Nephron (organoid): ENCODE measurements around the gene TGM3.
A peak's percentile ranks its signal among the peaks of the same experiment; 100 is the strongest.

Experiments
- H3K27ac Mint-ChIP-seq, 3 experiments: 2 replicates each; pipeline ENCODE4 v1.8.0; 2020; ENCODE audit warnings: mixed read lengths in 3 of 3, mild to moderate bottlenecking in 2 of 3, moderate library complexity in 1 of 3
- H3K27me3 Mint-ChIP-seq: 2 replicates; pipeline ENCODE4 v1.8.0; 2021; ENCODE audit warnings: low read depth, mild to moderate bottlenecking, moderate library complexity, mixed read lengths
- H3K36me3 Mint-ChIP-seq: 2 replicates; pipeline ENCODE4 v1.8.0; 2020; ENCODE audit warnings: low read depth, mixed read lengths
- H3K4me1 Mint-ChIP-seq: 2 replicates; pipeline ENCODE4 v1.8.0; 2020; ENCODE audit warnings: mixed read lengths
- H3K4me3 Mint-ChIP-seq, 3 experiments: 2 replicates each; pipeline ENCODE4 v1.8.0; 2020; ENCODE audit warnings: mild to moderate bottlenecking in 3 of 3, mixed read lengths in 3 of 3, moderate library complexity in 2 of 3
- H3K9me3 Mint-ChIP-seq: 2 replicates; pipeline ENCODE4 v1.8.0; 2020; ENCODE audit warnings: mixed read lengths
- TF ChIP-seq, protein P1 (sequence below), 3 experiments: fragments of 200-600 bp; sonication (generic); IDR thresholded peaks; one replicate each; pipeline ENCODE4 v1.5.0; 2021; ENCODE audit warnings: antibody characterized with exemption in 3 of 3; ENCODE audit not compliant: unreplicated experiment in 3 of 3

The TGM3 gene

DNA sequence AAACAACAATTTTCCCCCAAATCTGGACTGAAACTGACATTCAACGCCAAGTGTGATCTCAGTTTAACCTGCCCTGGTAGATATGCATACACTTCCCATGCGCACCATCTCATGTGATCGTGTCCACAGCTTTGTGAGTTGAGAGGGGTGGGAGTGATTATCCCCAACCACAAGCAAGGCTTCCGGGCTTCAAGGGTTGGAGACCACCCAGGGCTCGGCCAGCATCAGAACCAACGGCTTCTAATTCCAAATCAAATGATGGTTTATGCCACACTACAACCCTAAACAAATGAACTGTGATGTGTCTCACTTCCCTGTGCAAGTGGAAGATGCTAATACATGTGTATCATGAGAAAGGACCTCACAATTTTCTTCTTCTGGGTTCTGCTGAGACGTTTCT is 515 bp upstream of the TGM3 start:
- H3K4me3 Mint-ChIP-seq, result no peak overlapping the region
- peaks cover 39% of the 10 kb centered on the region for H3K4me1 Mint-ChIP-seq
- TF ChIP-seq, protein P1, sequence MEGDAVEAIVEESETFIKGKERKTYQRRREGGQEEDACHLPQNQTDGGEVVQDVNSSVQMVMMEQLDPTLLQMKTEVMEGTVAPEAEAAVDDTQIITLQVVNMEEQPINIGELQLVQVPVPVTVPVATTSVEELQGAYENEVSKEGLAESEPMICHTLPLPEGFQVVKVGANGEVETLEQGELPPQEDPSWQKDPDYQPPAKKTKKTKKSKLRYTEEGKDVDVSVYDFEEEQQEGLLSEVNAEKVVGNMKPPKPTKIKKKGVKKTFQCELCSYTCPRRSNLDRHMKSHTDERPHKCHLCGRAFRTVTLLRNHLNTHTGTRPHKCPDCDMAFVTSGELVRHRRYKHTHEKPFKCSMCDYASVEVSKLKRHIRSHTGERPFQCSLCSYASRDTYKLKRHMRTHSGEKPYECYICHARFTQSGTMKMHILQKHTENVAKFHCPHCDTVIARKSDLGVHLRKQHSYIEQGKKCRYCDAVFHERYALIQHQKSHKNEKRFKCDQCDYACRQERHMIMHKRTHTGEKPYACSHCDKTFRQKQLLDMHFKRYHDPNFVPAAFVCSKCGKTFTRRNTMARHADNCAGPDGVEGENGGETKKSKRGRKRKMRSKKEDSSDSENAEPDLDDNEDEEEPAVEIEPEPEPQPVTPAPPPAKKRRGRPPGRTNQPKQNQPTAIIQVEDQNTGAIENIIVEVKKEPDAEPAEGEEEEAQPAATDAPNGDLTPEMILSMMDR (IDR thresholded peaks at IDR 0.05; ENCODE audit: unreplicated experiment in 3 of 3), result no peak
- peaks cover 12% of the 10 kb centered on the region for H3K27me3 Mint-ChIP-seq
- no peak overlapping the region for H3K27ac Mint-ChIP-seq
- H3K9me3 Mint-ChIP-seq, result no peaks in the 10 kb centered on the region
- no peaks in the 10 kb centered on the region for H3K36me3 Mint-ChIP-seq

DNA sequence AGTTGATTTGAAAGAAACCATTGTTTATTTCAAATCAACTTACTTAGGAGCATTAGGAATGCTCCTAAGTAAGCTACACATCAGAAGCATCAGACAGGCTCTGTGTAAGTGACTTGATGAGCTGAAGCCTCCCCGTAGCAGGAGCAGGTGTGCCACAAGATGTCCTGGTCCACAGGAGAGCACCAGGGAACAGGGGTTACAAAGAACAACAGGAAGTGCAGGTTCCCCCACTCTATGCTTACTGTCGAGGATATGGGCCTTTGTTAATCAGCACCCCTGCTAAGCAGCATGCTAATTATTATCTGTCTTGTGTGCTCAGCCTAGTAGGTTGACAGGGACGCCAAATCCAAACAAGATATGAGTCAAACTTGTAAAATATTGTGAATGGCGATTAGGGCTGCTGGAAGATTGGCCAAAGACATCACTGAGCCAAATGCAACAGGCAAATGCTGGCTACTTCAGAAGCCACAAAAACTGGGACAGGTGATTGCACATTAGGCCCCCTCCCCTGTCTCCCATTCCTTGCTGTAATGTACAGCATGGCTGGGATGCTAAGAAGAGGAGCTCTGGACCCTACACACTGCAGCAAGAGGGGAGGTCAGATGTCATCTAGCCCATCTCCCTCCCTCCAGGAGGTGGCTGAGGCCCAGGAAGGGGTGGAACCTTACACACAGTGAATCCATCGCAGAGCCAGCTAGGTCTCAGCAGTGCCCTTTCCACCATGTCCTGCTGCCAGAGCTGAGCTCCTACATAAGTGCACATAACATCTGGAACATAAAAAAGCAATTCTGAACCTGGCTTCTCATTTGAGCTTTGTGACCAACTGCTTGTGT is 939 bp downstream of the TGM3 start:
- peaks cover 9% of the 10 kb centered on the region for H3K27me3 Mint-ChIP-seq
- H3K9me3 Mint-ChIP-seq, result no peaks in the 10 kb centered on the region
- TF ChIP-seq, protein P1 (IDR thresholded peaks at IDR 0.05; ENCODE audit: unreplicated experiment in 3 of 3), result no peak
- H3K36me3 Mint-ChIP-seq, result no peaks in the 10 kb centered on the region
- H3K4me3 Mint-ChIP-seq, result no peak overlapping the region
- H3K4me1 Mint-ChIP-seq, result peaks cover 39% of the 10 kb centered on the region
- peak overlapping the region in 2 of 3 experiments; percentile 39 to 84 for H3K27ac Mint-ChIP-seq

DNA sequence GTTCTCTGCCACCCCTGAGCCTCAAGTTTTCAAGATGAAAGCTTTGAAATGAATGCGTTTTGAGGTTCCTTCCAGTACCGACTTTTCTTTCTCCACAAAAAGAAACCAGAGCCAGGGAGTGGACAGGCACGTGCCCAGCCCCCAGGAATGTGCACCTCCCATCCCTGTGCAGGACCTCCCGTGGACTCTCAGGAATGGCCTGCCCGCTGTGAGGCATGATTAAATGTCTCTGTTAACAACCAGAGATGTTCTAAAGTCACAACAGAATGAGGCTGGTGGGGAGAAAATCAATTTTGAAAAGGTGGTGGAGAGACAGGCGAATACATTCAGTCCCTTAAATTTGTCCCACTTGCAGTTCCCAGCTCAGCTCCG is 1.5 kb downstream of the TGM3 start:
- no peak overlapping the region for H3K4me3 Mint-ChIP-seq
- no peaks in the 10 kb centered on the region for H3K36me3 Mint-ChIP-seq
- H3K9me3 Mint-ChIP-seq, result no peaks in the 10 kb centered on the region
- H3K4me1 Mint-ChIP-seq, result peaks cover 39% of the 10 kb centered on the region
- peak overlapping the region; percentile 39 to 84 (median 61) for H3K27ac Mint-ChIP-seq
- TF ChIP-seq, protein P1 (IDR thresholded peaks at IDR 0.05; ENCODE audit: unreplicated experiment in 3 of 3), result no peak
- H3K27me3 Mint-ChIP-seq, result peaks cover 9% of the 10 kb centered on the region

DNA sequence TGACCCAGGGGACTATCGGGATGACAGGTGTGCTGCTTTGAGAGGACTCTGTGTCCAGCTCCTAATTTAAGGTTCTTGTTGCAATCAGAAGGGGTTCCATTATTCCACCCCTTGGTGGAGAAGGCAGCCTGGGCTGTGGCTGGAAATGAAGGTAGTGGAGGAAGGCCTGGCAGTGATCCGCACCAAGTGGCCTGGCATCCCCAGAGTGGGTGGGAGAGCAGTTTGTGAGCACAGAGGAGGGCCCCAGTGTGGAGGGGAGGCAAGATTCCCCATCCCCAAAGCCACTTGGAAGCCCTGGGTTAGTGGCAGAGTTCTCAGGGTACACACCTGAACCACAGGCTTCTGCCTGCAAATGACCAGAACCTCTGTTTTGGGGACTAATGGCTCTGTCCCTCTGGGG is 2.3 kb downstream of the TGM3 start:
- H3K9me3 Mint-ChIP-seq, result no peaks in the 10 kb centered on the region
- TF ChIP-seq, protein P1 (IDR thresholded peaks at IDR 0.05; ENCODE audit: unreplicated experiment in 3 of 3), result no peak
- peaks cover 39% of the 10 kb centered on the region for H3K4me1 Mint-ChIP-seq
- H3K4me3 Mint-ChIP-seq, result no peak overlapping the region
- no peaks in the 10 kb centered on the region for H3K36me3 Mint-ChIP-seq
- peaks cover 9% of the 10 kb centered on the region for H3K27me3 Mint-ChIP-seq
- H3K27ac Mint-ChIP-seq, result peak overlapping the region; percentile 44 to 84 (median 61)

DNA sequence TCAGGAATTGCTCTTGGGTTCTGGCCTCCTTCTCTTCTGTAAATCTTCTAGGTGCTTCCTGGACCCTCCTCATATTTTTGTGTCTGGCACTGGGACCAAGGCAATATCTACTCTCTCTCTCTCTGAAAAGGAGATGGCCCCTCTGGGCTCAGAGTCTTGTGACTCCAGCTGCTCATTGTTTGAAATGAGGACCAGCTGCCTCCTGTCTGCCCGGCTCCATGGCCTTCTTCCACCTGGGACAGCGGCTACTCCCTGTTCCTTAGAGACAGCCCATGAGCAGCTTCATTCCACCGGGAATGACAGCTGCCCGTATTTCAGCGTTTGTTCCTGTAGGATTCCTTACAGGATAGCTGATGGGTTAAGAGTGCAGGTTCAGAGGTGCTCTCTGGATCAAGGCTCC is 2.9 kb downstream of the TGM3 start:
- Mint-ChIP-seq H3K27me3 (peaks cover 13% of the 10 kb centered on the region), H3K9me3 (no peaks in the 10 kb centered on the region), H3K36me3 (no peaks in the 10 kb centered on the region), H3K4me3 (no peak overlapping the region), H3K27ac (peak overlapping the region; percentile 44 to 86 (median 49)), H3K4me1 (peaks cover 42% of the 10 kb centered on the region)
- TF ChIP-seq, protein P1 (IDR thresholded peaks at IDR 0.05; ENCODE audit: unreplicated experiment in 3 of 3), result no peak

DNA sequence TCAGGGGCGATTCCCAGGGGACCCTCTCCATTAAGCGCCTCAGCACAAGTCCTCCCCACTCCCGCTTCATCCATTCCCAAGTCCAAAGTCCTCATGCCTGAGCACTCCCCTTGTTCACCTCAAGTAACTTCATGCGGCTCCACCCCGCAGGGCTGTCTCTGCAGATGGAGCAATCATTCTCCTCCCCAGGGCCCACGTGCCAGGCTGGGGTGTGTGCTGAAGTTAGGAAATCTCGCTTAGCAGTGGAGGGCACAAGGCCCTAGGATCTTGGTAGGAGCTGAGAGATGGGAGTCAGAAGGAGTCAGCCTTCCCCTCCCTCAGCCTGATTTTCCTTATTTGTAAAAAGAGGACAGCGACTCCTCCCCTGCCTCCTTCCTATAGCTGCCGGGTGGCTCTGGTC is 3.5 kb downstream of the TGM3 start:
- no peaks in the 10 kb centered on the region for H3K36me3 Mint-ChIP-seq
- peak overlapping the region in 1 of 3 experiments; percentile 86 for H3K27ac Mint-ChIP-seq
- peaks cover 16% of the 10 kb centered on the region for H3K27me3 Mint-ChIP-seq
- no peaks in the 10 kb centered on the region for H3K9me3 Mint-ChIP-seq
- H3K4me1 Mint-ChIP-seq, result peaks cover 45% of the 10 kb centered on the region
- TF ChIP-seq, protein P1 (IDR thresholded peaks at IDR 0.05; ENCODE audit: unreplicated experiment in 3 of 3), result no peak
- H3K4me3 Mint-ChIP-seq, result no peak overlapping the region
